ENCODE results near the gene SLC6A13. TPM values are rescaled to one million over a fixed set of nuclear protein-coding genes. Genes with fewer than 3 reads are reported as not detected.

The SLC6A13 gene
- total RNA-seq, 1 donor: not detected

GRCh38 chr12:275812-276211 is 13.2 kb upstream of the SLC6A13 start:
- no peak for DNase-seq (ENCODE audit: low read depth)
- no peak overlapping the region for H3K4me3 ChIP-seq (ENCODE audit: low read depth, low read length)
- TF ChIP-seq CTCF (IDR thresholded peaks at IDR 0.05; ENCODE audit: insufficient read depth, low read length): no peak

- DNase-seq (ENCODE audit: low read depth): no peak
- no peak for TF ChIP-seq CTCF (IDR thresholded peaks at IDR 0.05; ENCODE audit: insufficient read depth, low read length)
- no peak overlapping the region for H3K4me3 ChIP-seq (ENCODE audit: low read depth, low read length)
Measured at GRCh38 chr12:273382-273781, 10.7 kb upstream of the SLC6A13 start.

GRCh38 chr12:272942-273341 is 10.3 kb upstream of the SLC6A13 start:
- TF ChIP-seq CTCF (IDR thresholded peaks at IDR 0.05; ENCODE audit: insufficient read depth, low read length): no peak
- no peak for DNase-seq (ENCODE audit: low read depth)
- H3K4me3 ChIP-seq (ENCODE audit: low read depth, low read length): no peak overlapping the region

DNA sequence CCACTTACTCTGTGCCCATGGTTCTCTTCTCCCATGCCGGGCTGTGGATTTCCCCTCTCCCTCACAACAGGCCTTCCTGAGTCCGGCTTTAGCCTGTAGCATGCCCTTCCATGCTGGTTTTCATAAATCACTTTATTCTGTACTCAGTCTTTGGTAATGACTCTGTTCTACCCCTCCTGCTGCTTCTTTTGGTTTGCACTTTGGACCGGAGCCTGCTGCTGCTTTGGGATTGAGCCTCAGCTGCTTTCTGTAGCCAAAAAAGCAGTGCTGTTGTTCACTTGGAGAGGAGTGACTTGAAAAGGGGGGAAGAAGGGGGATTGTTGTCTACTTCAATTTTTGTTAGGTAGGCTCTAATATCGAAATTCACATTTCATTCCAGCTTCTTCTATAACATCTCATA is 8.5 kb upstream of the SLC6A13 start:
- no peak overlapping the region for H3K4me3 ChIP-seq (ENCODE audit: low read depth, low read length)
- no peak for TF ChIP-seq CTCF (IDR thresholded peaks at IDR 0.05; ENCODE audit: insufficient read depth, low read length)
- DNase-seq (ENCODE audit: low read depth): no peak

DNA sequence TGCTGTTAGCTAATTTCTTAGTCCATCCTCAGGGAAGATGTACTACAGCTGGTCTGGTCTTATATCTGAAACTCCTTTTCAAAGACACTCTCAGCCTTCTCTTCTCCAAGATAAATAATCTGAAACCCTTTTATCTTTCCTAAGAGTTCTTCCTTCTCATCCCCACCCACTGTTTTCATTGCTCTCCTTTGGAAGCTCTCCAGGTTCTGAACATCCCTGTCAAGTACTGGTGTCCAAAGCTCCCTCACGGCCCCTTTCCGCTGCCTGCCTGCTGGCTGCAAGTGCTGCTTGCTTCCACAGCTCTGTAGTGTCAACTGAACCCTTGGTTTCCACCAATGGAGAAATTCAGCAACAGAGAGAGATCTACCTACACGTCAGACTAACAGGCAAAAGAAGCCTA is 6.6 kb upstream of the SLC6A13 start:
- DNase-seq (ENCODE audit: low read depth): no peak
- no peak overlapping the region for H3K4me3 ChIP-seq (ENCODE audit: low read depth, low read length)
- TF ChIP-seq CTCF (IDR thresholded peaks at IDR 0.05; ENCODE audit: insufficient read depth, low read length): no peak

GRCh38 chr12:268483-268840 is 5.8 kb upstream of the SLC6A13 start:
- DNase-seq (ENCODE audit: low read depth): no peak
- no peak for TF ChIP-seq CTCF (IDR thresholded peaks at IDR 0.05; ENCODE audit: insufficient read depth, low read length)

More at GRCh38 chr12:268483-268840, 5.8 kb upstream of the SLC6A13 start:
- no peak overlapping the region for H3K4me3 ChIP-seq (ENCODE audit: low read depth, low read length)

Data from fibroblast of the aortic adventitia (primary cell).